Activated CD4-positive, alpha-beta T cell treated with anti-CD3 and anti-CD28 coated beads for 1 hour (primary cell): ENCODE data around the gene ADTRP.
A peak's percentile ranks its signal among the peaks of the same experiment; 100 is the strongest.

Experiments used
- DNase-seq: peaks from one replicate; pipeline ENCODE4 v3.0.0-alpha.2; 2020

The ADTRP gene

DNA sequence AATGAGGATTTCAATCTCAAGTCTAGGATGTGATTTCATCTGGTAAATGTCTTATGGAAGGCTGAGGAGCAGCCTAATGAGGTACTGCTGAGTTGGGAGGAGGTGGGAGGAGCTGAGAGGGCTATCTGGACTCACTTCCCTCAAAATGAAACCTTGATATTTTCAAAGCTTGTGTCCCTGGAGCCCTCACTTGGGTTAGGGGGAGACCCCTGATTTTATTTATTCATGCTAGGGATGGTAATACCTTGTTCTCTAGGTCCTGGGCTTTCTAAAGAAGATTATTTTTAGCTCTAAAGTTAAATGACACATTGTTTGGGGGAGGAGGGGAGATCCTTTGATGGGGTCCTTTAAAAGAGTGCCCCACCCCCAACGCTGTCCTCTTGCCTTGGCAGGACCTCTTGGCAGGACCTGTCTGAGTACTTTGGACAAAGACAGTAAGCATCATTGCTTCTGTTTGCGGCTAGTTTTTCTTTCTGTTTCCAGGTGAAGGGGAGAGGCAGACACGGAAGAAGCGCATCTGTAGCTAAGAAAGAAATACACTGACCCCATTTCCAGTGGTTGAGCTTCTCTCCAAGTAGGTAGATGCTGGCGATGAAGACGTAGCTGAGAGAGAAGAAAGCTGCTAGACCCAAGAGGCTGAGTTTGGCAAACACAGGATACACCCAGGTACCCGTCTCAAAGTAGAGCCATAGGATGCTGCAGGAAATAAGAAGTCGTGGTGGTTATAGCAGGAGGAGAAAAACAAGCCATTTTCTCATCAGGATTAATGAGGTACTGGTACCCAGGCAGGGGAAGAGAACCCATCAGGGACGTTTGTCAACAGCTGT lies 55.6 kb downstream of the ADTRP start:
- no peak for DNase-seq

DNA sequence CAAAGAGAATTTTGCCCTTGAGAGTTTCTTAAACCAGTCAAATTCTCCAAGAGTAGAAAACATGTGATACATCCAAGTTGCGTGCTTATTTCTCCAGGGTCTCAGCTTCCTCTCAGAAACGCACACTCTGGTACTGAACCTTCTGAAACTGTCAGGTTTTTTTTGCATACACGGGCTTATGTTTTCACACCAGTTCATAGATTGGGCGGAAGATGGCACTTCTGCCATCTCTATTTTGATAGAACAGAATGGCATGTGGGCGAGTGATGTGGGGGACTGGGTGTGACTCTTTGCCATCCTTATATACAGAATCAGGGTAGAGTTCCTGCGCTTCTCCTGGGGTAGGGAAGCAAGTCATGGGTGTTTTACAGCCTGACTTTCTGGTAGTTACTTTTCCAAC lies 56.4 kb downstream of the ADTRP start:
- no peak for DNase-seq

GRCh38 chr6:11718463-11718862 lies 60.1 kb downstream of the ADTRP start:
- DNase-seq, result no peak

- no peak for DNase-seq
Observed at GRCh38 chr6:11718031-11718430, 60.6 kb downstream of the ADTRP start.

- DNase-seq, result no peak
Observed at GRCh38 chr6:11714798-11715285, 63.8 kb downstream of the ADTRP start.

DNA sequence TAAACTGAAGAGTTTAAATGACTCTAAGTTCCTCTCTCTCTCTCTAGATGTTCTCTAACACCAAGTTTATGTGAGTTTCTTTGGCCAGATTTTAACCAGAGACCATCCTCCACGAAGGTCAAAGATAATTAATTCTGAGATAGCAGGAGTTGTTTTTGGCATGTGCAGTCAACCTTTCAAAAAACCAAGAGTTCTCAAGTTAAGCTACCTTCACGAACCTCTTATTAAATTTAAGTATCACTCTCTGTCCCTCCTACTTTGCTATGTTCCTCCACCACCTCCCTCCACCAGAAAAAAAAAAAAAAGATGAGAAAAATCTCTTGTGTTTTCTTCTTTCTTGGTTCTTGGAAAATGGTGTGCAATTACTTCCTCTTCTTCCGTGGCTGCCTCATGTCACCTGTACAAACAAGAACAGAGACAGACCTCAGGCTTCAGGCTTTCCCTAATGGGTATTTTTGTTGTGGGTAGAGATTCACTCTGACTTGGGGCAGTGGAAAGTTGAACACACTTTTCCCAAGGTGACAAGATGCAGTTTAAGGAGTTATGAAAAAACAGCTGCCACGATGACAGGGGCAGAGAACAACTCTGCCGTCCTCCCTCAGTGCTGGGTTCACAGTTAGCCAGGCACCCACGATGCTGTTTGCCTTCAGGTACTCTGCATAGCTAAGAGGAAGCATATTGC lies 64.3 kb downstream of the ADTRP start:
- DNase-seq, result no peak

DNA sequence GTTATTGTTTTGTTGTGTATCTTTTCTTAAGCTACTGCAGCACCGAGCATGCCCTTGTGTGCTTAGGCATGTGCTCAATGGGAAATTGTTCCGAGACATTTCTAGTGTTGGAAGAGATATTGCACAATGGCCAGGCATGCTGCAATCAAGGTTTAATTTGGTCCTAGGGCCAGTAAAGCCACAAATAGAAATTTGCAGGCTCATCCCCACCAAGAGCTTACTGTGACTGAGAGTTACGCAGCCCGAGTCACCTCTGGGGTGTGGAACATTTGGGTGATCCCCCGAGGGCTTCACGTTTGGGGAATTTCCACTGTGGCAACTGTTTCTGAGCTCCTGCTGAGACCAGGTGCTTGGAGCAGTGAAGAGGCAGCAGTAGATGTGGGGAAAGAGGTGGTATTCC lies 65.8 kb downstream of the ADTRP start:
- DNase-seq, result no peak

GRCh38 chr6:11711984-11712711 lies 66.5 kb downstream of the ADTRP start:
- no peak for DNase-seq

DNA sequence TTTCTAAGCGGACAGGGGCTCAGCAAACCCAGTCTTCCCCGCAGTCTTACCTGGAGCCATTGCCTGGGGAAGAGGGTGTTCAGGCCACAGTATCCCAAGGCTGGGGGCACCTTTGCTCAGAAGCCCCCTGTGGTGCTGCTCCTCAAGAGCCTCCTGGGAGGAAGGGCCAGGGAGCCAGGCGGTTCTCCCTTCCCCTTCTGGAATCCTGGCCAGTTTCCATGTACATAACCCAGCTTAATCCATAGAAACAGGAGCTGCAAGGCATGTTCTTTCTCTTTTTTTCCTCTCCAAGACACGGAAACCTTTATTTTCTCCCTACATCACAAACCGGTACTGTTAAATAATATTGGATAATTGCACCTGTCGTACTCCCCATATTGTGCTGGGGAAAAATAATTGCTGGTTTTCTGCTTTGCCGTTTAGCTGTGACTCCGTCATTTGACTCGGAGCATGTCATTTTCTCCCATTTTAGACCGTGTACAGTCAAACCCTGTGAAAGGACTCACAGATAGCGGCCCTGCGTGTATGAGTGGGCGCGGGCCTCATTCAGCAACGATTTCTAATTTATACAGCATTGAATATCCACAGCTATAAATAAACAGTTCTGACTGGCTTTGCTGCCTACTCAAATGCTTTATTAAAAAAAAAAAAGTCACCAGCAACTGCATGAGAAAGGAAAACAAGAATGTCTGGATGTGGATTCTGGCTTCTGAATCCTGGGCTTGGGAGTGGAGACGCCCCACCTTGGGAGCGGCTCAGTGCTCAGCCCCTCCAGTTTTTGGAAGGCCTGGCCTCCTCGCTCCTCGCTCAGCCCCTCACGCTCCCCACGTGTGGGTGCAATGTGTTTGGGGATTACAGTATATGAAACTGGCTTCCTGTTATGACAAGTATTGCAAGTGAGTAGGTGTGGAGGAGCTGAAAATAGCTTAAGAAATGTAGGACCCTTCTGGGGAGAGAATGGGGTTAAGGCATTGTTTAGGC lies 67.3 kb downstream of the ADTRP start:
- no peak for DNase-seq

DNA sequence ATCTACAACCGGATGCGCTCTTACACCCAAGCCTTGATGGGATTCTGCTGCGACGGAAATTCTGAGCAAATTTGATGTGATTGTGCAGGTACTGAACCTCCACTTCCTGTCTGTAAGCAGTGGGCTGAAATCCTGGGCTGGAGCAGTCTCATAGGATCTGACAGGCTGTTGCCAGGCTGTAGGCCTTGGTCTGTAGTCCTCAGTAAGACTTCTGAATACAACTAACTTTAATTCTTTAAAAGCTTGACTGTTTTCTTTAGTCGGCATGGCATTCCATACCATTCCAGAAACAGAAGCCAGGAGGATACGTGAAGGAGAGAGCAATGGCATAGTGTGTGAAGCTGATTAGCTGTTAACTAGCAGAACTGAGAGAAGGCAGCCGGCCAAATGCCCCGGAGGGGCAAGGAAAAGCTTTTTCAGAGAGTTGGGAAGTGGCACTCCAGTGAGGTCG lies 68.3 kb downstream of the ADTRP start:
- peak; percentile 45 for DNase-seq

DNA sequence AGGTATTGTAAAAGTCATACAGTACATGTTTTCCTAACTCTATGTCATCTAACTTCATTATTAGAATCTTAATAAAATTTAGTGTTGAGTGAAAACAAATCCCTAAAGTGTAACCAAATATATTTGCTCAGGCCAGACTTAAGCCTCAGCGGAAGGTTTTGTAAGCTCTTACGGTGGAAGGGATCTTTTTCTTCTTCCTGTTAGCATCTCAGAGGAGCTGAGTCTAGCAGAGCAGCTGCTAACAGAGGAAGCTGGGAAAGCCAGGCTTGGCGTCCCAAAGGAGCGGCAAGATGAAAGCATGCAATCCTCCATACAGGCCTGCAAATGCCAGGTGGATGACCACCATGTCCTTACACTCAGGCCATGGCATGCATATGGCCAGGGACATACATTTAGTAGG lies 72.4 kb downstream of the ADTRP start:
- DNase-seq, result no peak

GRCh38 chr6:11705483-11705882 lies 73.1 kb downstream of the ADTRP start:
- no peak for DNase-seq

DNA sequence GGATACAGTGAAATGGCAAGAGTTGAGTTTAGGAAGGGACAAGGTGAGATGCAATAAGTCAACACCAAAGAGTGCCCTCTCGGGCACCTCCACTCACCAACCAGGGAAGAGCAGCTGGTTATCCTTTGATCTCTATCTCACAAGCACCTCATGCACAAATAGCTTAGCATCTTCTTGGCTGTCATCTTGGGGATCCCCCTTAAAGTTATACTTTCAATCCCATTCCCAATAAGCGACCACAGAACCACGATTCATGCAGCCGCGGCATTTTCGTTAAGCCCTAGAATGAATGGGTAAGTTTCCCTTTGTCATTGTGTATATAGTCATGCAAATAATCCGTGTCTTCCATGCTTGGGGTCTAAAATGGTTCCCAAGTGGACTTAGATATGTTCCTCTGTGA lies 73.5 kb downstream of the ADTRP start:
- DNase-seq, result no peak

GRCh38 chr6:11703725-11704124 lies 74.9 kb downstream of the ADTRP start:
- DNase-seq, result no peak

GRCh38 chr6:11702500-11703130 lies 76.0 kb downstream of the ADTRP start:
- DNase-seq, result no peak

- no peak for DNase-seq
Observed at GRCh38 chr6:11702089-11702488, 76.5 kb downstream of the ADTRP start.

DNA sequence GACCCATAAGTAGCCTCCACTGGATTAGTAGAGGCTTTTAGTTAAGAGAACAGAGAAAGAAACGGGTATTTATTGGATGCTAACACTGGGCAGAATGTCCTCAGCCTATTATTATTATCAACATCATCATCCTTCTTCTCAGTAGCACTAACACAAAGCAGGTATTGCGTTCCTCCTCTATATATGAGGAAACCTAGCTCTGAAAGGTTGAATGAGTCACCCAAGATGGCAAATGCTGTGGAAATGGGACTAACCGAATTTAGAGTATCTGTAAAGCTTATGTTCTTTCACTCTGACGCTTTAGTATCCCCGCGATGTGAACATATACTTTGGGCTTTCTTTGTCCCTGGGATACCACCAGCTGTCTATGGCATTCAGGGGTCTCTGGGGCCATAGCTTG lies 77.0 kb downstream of the ADTRP start:
- no peak for DNase-seq

DNA sequence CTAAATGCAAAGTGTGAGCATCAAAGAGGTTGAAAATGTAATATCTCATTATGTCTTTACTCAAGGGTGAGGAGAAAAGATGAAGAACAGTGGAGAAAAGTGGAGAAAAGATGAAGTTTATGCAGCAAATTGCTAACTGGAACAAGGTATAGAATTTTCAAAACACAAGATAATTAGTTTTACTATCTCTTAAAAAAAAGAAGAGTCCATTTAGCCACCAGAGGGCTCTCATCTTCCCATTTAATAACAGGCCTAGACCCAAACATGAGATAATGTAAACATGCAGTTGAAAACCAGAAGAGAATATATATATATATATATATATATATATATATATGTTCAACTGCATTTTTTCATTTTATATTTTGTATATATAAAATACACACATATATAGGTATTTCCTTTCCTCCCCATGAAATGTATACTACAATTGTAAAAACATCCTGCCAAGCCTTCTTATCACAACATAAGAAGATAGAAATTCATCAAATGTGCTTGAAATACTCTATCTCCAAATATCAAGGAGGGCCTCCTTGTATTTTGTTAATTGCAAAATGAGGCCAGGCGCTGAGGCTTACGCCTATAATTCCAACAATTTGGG lies 78.4 kb downstream of the ADTRP start:
- no peak for DNase-seq

- no peak for DNase-seq
Observed at GRCh38 chr6:11699576-11699975, 79.0 kb downstream of the ADTRP start.

GRCh38 chr6:11692451-11693376 lies 85.9 kb downstream of the ADTRP start:
- DNase-seq, result no peak
